Measurements from ENCODE around the gene CBX1.
A peak's percentile ranks its signal among the peaks of the same experiment; 100 is the strongest.

The CBX1 gene

DNA sequence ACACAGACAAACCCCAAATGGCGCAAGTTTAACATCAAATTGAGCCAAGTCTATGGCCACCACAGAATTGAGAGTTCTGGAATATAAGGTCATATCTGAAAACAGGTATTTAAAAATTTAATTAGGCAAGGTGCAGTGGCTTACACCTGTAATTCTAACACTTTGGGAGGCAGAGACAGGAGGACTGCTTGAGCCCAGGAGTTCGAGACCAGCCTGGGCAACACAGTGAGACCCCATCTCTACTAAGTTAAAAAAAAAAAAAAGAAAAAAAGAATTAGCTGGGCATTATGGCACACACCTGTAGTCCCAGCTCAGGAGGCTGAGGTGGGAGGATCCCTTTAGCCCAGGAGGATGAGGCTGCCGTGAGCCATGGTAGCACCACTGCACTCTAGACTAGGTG lies 34.0 kb downstream of the CBX1 start:
- no peak overlapping the region for H3K27ac ChIP-seq
- TF ChIP-seq ZFX (IDR thresholded peaks at IDR 0.05; ENCODE audit: borderline replicate concordance): no peak
- TF ChIP-seq, protein P1, sequence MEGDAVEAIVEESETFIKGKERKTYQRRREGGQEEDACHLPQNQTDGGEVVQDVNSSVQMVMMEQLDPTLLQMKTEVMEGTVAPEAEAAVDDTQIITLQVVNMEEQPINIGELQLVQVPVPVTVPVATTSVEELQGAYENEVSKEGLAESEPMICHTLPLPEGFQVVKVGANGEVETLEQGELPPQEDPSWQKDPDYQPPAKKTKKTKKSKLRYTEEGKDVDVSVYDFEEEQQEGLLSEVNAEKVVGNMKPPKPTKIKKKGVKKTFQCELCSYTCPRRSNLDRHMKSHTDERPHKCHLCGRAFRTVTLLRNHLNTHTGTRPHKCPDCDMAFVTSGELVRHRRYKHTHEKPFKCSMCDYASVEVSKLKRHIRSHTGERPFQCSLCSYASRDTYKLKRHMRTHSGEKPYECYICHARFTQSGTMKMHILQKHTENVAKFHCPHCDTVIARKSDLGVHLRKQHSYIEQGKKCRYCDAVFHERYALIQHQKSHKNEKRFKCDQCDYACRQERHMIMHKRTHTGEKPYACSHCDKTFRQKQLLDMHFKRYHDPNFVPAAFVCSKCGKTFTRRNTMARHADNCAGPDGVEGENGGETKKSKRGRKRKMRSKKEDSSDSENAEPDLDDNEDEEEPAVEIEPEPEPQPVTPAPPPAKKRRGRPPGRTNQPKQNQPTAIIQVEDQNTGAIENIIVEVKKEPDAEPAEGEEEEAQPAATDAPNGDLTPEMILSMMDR (IDR thresholded peaks at IDR 0.05): no peak

DNA sequence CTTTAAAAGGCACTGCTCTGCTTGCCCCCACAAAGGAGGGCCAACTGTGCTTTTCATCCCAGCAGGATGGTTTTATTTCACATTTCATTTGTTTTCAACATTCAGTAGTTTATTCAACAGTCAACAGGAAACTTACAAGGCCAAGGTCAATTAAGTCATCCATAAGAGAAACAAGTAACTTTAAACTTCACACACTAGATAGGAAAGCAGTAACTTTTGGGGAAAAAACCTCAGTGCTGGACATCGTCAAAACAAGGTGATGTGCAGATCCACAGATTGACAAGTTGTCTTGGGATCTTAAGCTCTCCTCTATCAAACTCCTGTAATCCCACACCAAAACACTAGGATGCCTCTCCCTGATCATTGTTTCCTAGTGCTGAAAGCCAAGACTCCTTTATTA lies 34.6 kb downstream of the CBX1 start:
- no peak for TF ChIP-seq ZFX (IDR thresholded peaks at IDR 0.05; ENCODE audit: borderline replicate concordance)
- TF ChIP-seq, protein P1 (IDR thresholded peaks at IDR 0.05): no peak
- H3K27ac ChIP-seq: 0 out of 2 replicates have a peak overlapping the region, but pooled peaks have one; percentile 16

DNA sequence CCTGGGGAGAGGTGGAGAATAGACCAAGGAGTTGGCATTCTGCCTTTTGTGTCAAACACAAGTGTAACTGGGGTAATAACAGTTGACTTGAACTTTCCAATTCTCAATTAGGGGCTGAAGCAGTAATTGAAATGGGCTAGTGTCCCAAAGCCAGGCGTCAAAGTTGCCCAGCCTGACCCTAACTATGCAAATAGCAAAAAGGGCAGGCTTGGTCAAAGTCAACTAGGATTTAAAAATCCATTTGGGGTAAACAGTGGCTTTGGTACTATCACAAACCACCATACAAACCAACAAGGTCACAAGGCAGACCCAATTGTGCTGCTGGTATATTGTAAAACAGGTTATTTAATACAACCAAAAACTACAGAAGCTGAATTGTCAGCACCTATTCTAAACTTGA lies 35.1 kb downstream of the CBX1 start:
- 0 out of 2 replicates have a peak overlapping the region, but pooled peaks have one; percentile 16 for H3K27ac ChIP-seq

DNA sequence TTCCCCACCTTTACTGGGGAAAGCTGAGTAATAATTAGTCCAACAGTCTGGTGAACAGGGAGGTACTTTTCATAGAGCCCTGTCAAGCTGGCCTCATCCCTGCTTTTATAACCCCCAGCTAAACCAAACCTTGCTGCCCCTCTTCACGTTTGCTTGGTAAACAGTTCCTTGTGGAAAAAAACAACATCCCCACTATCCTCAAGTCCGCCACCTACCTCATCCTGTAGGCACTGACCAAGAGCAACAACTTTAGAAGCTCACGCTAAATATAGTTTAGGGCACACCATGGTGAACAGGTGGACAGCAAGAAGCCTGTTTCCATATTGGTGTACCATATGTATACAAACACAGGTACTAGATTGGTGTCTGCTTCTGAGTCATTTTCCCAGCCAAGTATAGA lies 36.6 kb downstream of the CBX1 start:
- peak overlapping the region; percentile 32 for H3K27ac ChIP-seq
- TF ChIP-seq, protein P1 (IDR thresholded peaks at IDR 0.05): no peak
- TF ChIP-seq ZFX (IDR thresholded peaks at IDR 0.05; ENCODE audit: borderline replicate concordance): no peak

More for the DNA sequence above, 35.1 kb downstream of the CBX1 start:
- TF ChIP-seq ZFX (IDR thresholded peaks at IDR 0.05; ENCODE audit: borderline replicate concordance): no peak
- TF ChIP-seq, protein P1 (IDR thresholded peaks at IDR 0.05): no peak

DNA sequence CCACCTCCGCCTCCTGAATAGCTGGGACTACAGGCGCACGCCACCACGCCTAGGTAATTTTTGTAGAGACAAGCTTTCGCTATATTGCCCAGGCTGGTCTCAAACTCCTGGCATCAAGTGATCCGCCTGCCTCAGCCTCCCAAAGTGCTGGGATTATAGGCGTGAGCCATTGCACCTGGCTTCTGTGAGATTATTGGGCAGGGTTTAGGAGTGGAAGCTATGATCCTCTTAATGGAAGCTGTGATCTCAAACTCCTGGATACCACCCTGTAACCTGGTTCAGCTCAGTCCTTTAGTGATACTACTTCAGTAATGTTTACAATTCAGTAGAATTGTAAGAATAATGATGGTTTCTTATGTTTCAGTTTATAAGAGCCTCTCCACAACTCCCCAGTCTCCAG lies 39.0 kb downstream of the CBX1 start:
- TF ChIP-seq, protein P1 (IDR thresholded peaks at IDR 0.05): no peak
- no peak for TF ChIP-seq ZFX (IDR thresholded peaks at IDR 0.05; ENCODE audit: borderline replicate concordance)

DNA sequence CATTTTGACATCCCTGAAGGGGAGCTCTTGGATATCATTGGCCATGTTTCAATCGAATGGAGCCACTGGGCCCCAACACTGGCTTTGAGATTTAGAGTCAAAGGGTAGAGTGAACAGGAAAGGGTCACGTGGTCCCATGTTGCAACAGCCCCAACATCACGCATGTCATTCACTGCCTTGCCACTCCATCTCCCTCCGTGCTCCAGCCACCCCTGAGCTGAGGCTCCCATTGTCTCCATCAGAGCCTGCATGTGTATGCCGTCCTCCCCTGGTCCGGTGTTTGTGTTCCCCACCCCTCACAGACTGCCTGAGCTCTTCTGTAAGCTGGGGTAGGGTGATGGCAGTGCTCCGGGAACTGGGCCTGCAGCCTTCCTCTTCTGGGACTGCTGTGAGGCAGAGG lies 41.0 kb downstream of the CBX1 start:
- no peak overlapping the region for H3K27ac ChIP-seq
- TF ChIP-seq ZFX (IDR thresholded peaks at IDR 0.05; ENCODE audit: borderline replicate concordance): no peak
- TF ChIP-seq, protein P1 (IDR thresholded peaks at IDR 0.05): no peak

More for the DNA sequence above, 39.0 kb downstream of the CBX1 start:
- H3K27ac ChIP-seq: no peak overlapping the region

DNA sequence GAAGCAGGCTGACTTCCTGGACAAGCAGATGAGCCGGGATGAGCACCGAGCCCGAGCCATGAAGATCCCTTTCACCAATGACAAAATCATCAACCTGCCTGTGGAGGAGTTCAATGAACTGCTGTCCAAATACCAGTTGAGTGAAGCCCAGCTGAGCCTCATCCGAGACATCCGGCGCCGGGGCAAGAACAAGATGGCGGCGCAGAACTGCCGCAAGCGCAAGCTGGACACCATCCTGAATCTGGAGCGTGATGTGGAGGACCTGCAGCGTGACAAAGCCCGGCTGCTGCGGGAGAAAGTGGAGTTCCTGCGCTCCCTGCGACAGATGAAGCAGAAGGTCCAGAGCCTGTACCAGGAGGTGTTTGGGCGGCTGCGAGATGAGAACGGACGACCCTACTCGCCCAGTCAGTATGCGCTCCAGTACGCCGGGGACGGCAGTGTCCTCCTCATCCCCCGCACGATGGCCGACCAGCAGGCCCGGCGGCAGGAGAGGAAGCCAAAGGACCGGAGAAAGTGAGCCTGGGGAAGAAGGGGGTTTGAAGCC lies 42.1 kb downstream of the CBX1 start:
- no peak for TF ChIP-seq ZFX (IDR thresholded peaks at IDR 0.05; ENCODE audit: borderline replicate concordance)
- TF ChIP-seq, protein P1 (IDR thresholded peaks at IDR 0.05): no peak
- H3K27ac ChIP-seq: no peak overlapping the region
